HG02981 (cell line): ENCODE data around the gene CSTF2.

Experiments used
- ATAC-seq: cut with Tn5 transposase; IDR thresholded peaks from one replicate; pipeline ENCODE4 v1.9.1; 2021; ENCODE audit warnings: mild to moderate bottlenecking, moderate library complexity; ENCODE audit not compliant: unreplicated experiment

Gene CSTF2

GRCh38 chrX:100871594-100872560 lies 51.7 kb downstream of the CSTF2 start:
- ATAC-seq, result no peak

- ATAC-seq, result no peak
These were observed 54.1 kb downstream of the CSTF2 start, which contains the start of gene NOX1 for GRCh38 chrX:100874325-100874724. TSS of gene NOX1 (minus strand) at chrX:100874359. CDS start at chrX:100874139, 220 bp downstream.

DNA sequence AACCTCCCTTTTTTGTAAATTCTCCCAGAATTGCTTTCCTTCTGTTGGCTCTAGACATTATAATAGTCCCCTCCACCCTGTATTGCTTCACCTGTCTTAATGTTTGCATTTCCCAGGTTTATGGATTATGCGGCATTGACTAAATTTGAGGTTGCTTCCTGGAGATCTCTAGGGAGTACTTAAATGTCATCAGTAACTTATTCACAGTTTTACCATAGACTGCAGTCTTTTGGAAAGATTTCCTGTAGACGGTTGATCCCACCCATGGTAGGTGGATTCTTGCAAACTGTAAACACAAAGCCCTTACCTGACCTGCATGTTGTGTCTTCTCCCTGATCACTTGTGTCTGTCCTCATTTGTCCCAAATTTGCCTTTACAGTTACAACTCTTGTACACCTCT lies 60.2 kb downstream of the CSTF2 start:
- ATAC-seq, result no peak

GRCh38 chrX:100883654-100884053 lies 63.5 kb downstream of the CSTF2 start:
- ATAC-seq, result no peak
